ENCODE results near the gene MYO5B. TPM values are rescaled to one million over a fixed set of nuclear protein-coding genes. Genes with fewer than 3 reads are reported as not detected.

MYO5B gene
- total and polyA plus RNA-seq, 2 donors (not counting 1 experiment from before 2014, with no cell fraction given) = 0.30 to 1.7 TPM

- DNase-seq (no peak), ATAC-seq (ENCODE audit: low read depth) (no peak)
- H3K4me2 ChIP-seq (replicated peaks; ENCODE audit: low read depth, low read length, poor library complexity, severe bottlenecking) = no peak overlapping the region
- H3K79me2 ChIP-seq (ENCODE audit: control insufficient read depth, insufficient read depth, low read length) = no peaks in the 10 kb centered on the region
- no peaks in the 10 kb centered on the region for H4K20me1 ChIP-seq (ENCODE audit: control insufficient read depth, insufficient read depth, low read length, poor library complexity, severe bottlenecking)
- no peak overlapping the region for H3K9ac ChIP-seq (ENCODE audit: low read length)
- H3K4me3 ChIP-seq (ENCODE audit: control extremely low read depth in 1 of 5, extremely low read depth in 1 of 5, insufficient read depth in 1 of 5, low read depth in 2 of 5, low read length in 4 of 5) = no peak overlapping the region
- H3K36me3 ChIP-seq (replicated peaks in 1 of 2; ENCODE audit: control extremely low read depth in 1 of 2, control insufficient read depth in 1 of 2, extremely low read depth in 1 of 2, insufficient read depth in 2 of 2, low read length in 1 of 2) = no peaks in the 10 kb centered on the region
- no peak overlapping the region for H2AFZ ChIP-seq (ENCODE audit: insufficient read depth, low read depth, low read length, poor library complexity, severe bottlenecking)
- POLR2A ChIA-PET = no interaction called here
- no peaks in the 10 kb centered on the region for H3K27me3 ChIP-seq (replicated peaks in 1 of 4; ENCODE audit: control extremely low read depth in 1 of 4, control insufficient read depth in 3 of 4, insufficient read depth in 4 of 4, low read length in 3 of 4)
- H3K27ac Mint-ChIP-seq = no peak overlapping the region
- H3K9me3 Mint-ChIP-seq (ENCODE audit: insufficient read depth) = peaks cover 3% of the 10 kb centered on the region
- no peaks in the 10 kb centered on the region for H3K4me1 Mint-ChIP-seq
- H3K27ac ChIP-seq (ENCODE audit: low read length in 2 of 2) = no peak overlapping the region
- peaks cover 0 to 3% (median 0%) of the 10 kb centered on the region in 3 donors for H3K9me3 ChIP-seq (ENCODE audit: control extremely low read depth in 1 of 3, control insufficient read depth in 2 of 3, insufficient read depth in 1 of 3, low read length in 2 of 3)
- no peaks in the 10 kb centered on the region for H3K4me1 ChIP-seq (ENCODE audit: control insufficient read depth in 2 of 2, insufficient read depth in 2 of 2, low read length in 2 of 2)
- CTCF ChIA-PET = no interaction called here
- H3K4me3 Mint-ChIP-seq = no peak overlapping the region
- no peak for TF ChIP-seq EZH2 (IDR thresholded peaks at IDR 0.05; ENCODE audit: borderline replicate concordance, insufficient read depth, low read depth, low read length, poor library complexity, severe bottlenecking)
- intact Hi-C loops (cut with micrococcal nuclease) = no loop called here
- H3K27me3 Mint-ChIP-seq = peaks cover 14% of the 10 kb centered on the region
Observed at GRCh38 chr18:50051288-50051687, 143.7 kb downstream of the MYO5B start.

GRCh38 chr18:50045126-50045525 lies 149.8 kb downstream of the MYO5B start:
- H3K27ac ChIP-seq (ENCODE audit: low read length in 2 of 2) = no peak overlapping the region
- no peak overlapping the region for H2AFZ ChIP-seq (ENCODE audit: insufficient read depth, low read depth, low read length, poor library complexity, severe bottlenecking)
- DNase-seq (no peak), ATAC-seq (ENCODE audit: low read depth) (no peak)
- WGBS (ENCODE audit: insufficient coverage) = 81% methylated on average over 3 of the region's 4 CpGs
- no peaks in the 10 kb centered on the region for H3K4me1 Mint-ChIP-seq
- intact Hi-C loops (cut with micrococcal nuclease) = no loop called here
- no peaks in the 10 kb centered on the region for H4K20me1 ChIP-seq (ENCODE audit: control insufficient read depth, insufficient read depth, low read length, poor library complexity, severe bottlenecking)
- ChIA-PET POLR2A (no interaction called here), CTCF (no interaction called here)
- H3K27ac Mint-ChIP-seq = no peak overlapping the region
- H3K79me2 ChIP-seq (ENCODE audit: control insufficient read depth, insufficient read depth, low read length) = no peaks in the 10 kb centered on the region
- H3K4me2 ChIP-seq (replicated peaks; ENCODE audit: low read depth, low read length, poor library complexity, severe bottlenecking) = no peak overlapping the region
- H3K36me3 ChIP-seq (replicated peaks in 1 of 2; ENCODE audit: control extremely low read depth in 1 of 2, control insufficient read depth in 1 of 2, extremely low read depth in 1 of 2, insufficient read depth in 2 of 2, low read length in 1 of 2) = no peaks in the 10 kb centered on the region
- no peaks in the 10 kb centered on the region for H3K9me3 ChIP-seq (ENCODE audit: control extremely low read depth in 1 of 3, control insufficient read depth in 2 of 3, insufficient read depth in 1 of 3, low read length in 2 of 3)
- H3K27me3 ChIP-seq (replicated peaks in 1 of 4; ENCODE audit: control extremely low read depth in 1 of 4, control insufficient read depth in 3 of 4, insufficient read depth in 4 of 4, low read length in 3 of 4) = no peaks in the 10 kb centered on the region
- H3K4me3 ChIP-seq (ENCODE audit: control extremely low read depth in 1 of 5, extremely low read depth in 1 of 5, insufficient read depth in 1 of 5, low read depth in 2 of 5, low read length in 4 of 5) = no peak overlapping the region
- peaks cover 19% of the 10 kb centered on the region for H3K27me3 Mint-ChIP-seq
- H3K4me1 ChIP-seq (ENCODE audit: control insufficient read depth in 2 of 2, insufficient read depth in 2 of 2, low read length in 2 of 2) = no peaks in the 10 kb centered on the region
- H3K9ac ChIP-seq (ENCODE audit: low read length) = no peak overlapping the region
- no peak overlapping the region for H3K4me3 Mint-ChIP-seq
- TF ChIP-seq, protein P1, sequence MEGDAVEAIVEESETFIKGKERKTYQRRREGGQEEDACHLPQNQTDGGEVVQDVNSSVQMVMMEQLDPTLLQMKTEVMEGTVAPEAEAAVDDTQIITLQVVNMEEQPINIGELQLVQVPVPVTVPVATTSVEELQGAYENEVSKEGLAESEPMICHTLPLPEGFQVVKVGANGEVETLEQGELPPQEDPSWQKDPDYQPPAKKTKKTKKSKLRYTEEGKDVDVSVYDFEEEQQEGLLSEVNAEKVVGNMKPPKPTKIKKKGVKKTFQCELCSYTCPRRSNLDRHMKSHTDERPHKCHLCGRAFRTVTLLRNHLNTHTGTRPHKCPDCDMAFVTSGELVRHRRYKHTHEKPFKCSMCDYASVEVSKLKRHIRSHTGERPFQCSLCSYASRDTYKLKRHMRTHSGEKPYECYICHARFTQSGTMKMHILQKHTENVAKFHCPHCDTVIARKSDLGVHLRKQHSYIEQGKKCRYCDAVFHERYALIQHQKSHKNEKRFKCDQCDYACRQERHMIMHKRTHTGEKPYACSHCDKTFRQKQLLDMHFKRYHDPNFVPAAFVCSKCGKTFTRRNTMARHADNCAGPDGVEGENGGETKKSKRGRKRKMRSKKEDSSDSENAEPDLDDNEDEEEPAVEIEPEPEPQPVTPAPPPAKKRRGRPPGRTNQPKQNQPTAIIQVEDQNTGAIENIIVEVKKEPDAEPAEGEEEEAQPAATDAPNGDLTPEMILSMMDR (IDR thresholded peaks at IDR 0.05) = no peak
- TF ChIP-seq EZH2 (IDR thresholded peaks at IDR 0.05; ENCODE audit: borderline replicate concordance, insufficient read depth, low read depth, low read length, poor library complexity, severe bottlenecking) = no peak
- no peaks in the 10 kb centered on the region for H3K9me3 Mint-ChIP-seq (ENCODE audit: insufficient read depth)

Measured in B cell (primary cell).